ENCODE results near the gene SMARCB1.

GRCh38 chr22:23751441-23751996 is 35.2 kb upstream of the SMARCB1 start:
- no peak for TF ChIP-seq CTCF (conservative IDR thresholded peaks at IDR 0.05)
- TF ChIP-seq EZH2 (IDR thresholded peaks at IDR 0.05; ENCODE audit: low read depth) = no peak
